GM21737 (cell line): ENCODE measurements around the gene DMD.

ENCODE experiments used
- ATAC-seq: cut with Tn5 transposase; IDR thresholded peaks from one replicate; pipeline ENCODE4 v1.9.1; 2021; ENCODE audit warnings: mild to moderate bottlenecking, moderate library complexity; ENCODE audit not compliant: unreplicated experiment

Gene DMD

GRCh38 chrX:31319586-31319985 lies 1891.8 kb downstream of the DMD start:
- no peak for ATAC-seq

GRCh38 chrX:31318866-31319265 lies 1892.5 kb downstream of the DMD start:
- no peak for ATAC-seq

DNA sequence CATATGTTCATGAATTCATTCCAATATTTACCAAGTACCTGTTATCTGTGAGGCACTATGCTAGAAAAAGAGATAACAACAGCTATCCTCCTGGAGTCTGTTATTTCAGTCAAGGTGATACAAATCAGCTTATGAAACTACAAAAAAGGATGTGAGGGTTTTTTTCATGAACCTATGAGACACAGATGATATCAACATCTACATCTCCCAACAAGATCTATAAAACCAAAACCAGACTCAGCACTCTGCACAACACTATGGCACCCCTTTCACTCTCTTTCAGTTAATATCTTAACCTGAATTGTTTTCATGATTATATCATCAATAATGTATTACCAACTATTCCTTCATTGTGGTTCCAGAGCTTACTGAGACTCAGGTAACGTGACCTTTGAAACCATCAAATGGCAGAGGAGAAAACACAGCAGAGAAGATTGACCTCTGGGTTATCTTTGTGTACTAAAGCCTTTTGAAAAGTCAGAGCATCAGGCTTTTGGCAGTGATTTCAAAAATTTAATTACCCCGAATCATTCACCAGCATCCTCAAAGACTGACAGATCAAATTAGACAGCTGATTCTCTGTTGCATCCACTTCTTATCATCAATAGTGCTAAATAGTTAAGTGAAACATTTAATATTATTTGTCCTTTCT lies 1894.9 kb downstream of the DMD start:
- ATAC-seq = no peak

DNA sequence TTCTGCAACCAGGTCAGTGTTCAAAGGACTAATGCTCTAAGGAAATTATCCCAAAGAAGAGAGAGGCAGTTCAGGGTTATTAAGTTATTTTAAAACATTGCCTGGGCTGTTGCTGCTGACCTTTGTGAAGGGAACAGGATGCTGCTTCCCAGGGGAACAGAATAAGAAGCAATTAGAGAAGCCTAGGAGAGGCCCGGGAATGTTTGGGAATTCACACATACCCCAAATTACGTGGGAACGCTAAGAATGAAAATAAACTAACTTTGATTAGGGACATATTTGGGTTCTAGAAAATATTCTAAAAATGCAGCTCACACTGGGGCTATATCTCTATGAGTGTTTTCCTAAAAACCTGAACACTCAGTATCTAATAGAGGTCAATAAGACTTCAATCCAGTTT lies 1896.4 kb downstream of the DMD start:
- no peak for ATAC-seq

DNA sequence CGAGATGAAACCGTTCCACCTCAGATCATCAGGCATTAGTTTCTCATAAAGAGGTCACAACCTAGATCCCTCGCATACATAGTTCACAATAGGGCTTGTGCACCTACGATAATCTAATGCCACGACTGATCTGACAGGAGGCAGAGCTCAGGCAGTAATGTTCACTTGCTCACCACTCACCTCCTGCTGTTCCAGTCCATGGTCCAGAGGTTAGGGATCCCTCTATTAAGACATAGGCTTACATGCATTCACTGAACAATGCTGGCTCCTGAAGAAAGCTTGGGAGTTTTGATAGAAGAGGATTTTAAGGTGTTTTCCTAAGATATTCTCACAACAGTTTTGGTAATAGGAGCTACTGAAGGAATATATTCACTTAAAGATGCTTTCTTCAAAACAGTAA lies 1903.4 kb downstream of the DMD start:
- no peak for ATAC-seq

DNA sequence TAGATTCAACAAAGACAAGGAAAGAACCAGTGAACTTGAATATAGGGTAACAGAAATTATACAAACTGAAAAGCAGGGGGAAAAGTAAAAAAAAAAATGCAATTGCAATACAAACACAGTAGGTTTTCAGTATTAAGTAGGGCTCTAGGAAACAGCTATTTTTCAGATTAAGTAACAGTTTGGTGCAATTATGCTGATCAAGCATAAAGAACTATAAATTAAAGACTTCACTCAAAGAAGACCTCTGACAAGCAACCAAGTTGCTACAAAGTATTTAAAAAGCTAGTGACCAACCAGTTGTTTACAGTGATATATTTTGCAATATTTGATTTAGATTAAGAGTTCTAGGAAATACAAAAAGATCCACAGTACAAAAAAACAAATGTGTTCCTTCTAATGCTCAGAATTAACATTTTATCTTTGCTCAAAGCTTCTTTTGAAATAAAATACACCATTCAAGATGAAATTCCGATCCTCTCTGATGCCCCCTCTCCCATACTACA lies 1908.7 kb downstream of the DMD start:
- ATAC-seq = no peak

DNA sequence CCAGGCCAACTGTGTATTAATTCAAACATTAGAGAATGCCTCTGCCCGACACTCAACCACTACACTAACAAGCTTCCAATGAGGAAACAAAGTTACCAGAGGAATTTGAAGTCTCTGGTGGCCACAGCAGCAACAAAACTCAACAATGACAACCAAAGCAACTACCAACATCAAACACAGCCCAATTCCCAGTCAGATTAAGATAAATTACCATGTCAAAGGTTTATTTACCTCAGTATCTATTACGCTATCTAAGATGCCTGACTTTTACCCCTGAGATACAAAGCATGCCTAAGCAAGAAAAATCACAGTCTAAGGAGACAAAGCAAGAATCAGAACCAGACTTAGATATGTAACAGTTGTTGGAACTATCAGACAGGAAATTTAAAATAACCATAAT lies 1909.4 kb downstream of the DMD start:
- ATAC-seq = no peak

- ATAC-seq = no peak
These were observed 1910.1 kb downstream of the DMD start for GRCh38 chrX:31301203-31301602.

DNA sequence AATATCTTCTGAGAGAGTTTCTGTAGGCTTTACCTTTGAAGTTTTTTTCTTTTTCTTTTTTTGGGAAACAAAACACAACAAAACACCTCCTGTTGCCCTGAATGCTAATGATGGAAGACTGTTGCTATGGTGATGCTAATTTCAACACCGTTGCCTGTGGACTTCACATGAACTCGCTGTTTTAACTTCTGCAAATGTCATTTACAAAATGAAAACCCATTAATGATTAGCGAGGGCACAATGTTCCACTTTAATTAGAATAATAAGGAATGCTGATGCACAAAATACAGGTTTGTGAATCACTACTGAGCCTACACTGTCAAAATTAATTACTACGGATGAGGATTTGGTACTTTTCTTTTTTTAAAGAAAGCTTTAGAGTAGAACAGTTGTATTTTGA lies 1912.4 kb downstream of the DMD start:
- ATAC-seq = no peak

GRCh38 chrX:31297881-31298280 lies 1913.5 kb downstream of the DMD start:
- ATAC-seq = no peak

- ATAC-seq = no peak
These were observed 1916.9 kb downstream of the DMD start for GRCh38 chrX:31294475-31294874.

DNA sequence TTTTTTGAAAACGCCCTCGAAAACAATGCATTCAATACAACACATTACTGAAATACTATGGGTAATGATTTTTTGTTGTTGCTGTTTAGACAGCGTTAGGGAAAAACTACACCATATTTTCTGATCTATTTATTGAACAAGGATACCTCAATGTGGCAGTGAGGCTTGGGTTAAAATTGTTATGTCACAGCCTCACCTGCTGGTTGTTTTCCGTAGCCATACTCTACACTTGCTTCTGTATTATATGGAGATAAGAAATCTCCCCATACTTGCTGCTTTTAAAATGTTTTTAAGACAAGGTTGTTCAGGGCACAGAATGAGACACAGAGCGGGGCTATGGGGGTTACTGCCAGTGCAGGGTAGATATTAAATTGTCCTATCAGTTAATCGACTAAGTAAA lies 1917.9 kb downstream of the DMD start:
- no peak for ATAC-seq

DNA sequence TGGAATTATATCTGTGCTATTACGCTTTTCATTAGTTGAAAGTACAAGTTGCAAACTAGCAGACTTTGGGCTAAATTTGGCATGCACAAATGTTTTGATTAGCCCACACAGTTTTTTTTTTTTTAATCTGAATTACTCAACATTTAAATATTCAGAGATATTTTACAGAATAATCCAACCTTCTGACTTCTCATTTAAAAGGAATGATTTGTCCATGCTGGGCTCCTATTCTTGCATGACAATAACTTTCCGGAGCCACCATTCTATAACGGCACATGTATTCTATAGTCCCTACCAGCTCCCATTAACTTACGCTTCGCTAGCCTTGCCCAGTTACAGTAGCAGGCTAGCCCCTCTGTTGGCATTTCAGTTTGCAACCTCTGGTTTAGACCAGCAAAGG lies 1920.2 kb downstream of the DMD start:
- ATAC-seq = no peak

- no peak for ATAC-seq
These were observed 1923.5 kb downstream of the DMD start for GRCh38 chrX:31287861-31288260.

- ATAC-seq = no peak
These were observed 1930.8 kb downstream of the DMD start for GRCh38 chrX:31280580-31280979.

DNA sequence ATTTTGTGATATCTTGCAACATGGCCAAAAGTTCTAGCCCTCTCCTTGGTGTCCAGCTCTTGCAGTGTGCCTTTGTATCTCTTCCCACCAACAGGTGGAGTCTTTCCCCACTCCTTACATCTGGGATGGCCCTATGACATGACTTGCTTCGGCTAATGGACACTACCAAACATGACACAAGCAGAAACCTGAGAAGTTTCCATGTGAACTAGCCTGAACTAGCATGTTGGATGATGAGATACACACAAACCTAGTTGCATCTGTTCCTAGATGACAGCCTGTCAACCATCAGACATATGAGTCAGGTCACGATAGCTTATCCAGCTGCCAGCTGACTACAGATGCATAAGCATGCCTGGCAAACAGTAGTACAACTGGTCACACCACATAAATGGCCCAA lies 1932.0 kb downstream of the DMD start:
- no peak for ATAC-seq

GRCh38 chrX:31272472-31272775 lies 1938.9 kb downstream of the DMD start:
- no peak for ATAC-seq

DNA sequence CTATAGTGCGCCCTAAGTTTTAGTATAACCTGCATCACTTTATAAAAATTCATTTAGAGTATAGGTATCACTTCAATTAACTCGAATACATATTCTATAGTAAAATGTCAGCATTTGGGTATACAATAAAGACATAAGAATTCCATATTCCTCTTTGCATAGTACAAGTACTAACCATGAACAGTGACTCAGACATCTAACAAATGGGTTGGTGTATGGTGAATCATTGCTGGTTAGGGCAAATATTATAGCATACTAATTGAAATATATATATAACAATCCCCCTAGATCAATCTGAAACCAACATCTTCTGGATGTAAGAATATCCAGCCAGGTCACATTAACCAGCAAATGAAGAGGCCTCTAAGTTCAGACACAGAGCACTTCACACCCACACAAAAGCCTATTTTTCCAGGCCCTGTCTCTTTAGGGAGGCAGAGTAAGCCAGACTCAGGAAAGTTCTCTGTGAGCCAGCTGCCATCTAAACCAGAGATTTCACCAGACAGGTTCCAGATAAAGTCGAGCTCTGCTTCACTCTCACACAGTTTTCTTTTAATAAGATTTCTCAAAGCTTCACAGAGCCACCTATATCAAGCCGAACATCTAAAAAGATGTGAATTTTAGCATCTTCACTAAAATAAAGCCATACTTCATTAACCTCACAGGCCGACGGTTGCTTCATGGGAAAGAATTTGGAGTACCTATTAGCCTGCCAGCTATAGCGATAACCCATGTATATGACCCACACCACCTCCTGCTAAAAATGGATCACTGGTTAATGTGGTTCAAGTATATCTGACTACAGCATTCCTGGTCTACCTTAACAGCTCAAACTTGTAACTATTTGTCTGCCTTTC lies 1939.5 kb downstream of the DMD start:
- ATAC-seq = no peak

- no peak for ATAC-seq
These were observed 1941.4 kb downstream of the DMD start for GRCh38 chrX:31269914-31270313.

DNA sequence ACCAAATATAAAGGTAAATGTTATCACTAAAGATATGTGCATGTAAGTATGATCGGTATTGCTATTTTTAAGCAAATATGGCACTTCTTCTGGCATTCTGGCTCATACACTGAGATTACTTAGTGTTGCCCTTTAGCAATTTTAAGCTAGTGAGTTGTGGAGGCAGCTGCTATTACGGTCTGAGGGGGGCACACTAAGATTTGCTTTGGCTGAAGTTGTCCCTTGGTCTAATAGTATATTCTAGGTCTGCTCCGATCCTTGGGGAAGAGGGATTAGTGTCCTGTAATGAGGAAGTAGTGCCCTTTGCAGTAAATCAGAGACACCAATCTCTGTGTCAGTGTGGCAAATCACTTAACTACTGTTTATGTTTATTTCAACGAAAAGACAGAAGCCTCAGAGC lies 1943.0 kb downstream of the DMD start:
- ATAC-seq = no peak

DNA sequence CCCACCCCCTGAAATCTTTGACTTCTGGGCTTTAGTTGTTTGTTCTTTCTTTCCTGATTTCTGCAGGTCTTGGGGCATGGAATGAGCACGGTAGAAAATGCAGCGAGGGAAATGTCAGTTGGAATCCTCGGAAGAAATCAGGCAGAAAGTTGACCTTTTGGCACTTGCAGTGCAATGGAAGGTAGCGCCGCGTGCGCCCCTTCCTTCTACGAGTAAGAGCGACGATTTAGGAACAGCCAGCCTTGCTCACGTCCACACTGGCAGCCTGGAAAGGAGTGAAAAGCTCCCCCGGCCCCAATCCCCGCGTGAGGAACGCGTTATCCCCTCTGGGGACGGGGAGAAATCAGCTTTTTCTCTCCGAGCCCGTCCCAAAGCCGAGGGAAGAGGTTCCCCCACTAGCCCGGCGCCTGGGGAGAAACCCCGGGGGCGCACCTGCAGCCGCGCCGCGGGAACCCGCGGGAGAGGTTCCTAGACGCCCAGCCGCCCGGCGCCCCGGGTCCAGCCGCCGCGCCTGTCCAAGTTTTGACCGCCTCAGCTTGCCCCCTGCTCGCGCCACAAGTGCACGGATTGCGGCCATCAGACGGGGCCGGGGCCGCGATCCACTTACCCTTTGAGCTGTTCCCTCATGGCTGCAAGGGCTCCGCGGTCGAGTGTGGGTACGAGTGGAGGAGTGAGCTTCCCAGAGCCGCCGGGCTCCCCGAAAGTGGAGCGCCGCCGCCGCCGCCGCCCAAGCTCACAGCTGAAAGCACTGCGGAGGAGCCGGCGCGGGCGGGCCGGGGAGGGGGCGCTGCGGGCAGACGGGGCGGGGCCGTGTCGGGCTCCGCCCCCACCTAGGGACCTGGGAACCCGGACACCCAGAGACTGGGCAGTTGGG lies 1944.9 kb downstream of the DMD start:
- peak; percentile 96 for ATAC-seq

DNA sequence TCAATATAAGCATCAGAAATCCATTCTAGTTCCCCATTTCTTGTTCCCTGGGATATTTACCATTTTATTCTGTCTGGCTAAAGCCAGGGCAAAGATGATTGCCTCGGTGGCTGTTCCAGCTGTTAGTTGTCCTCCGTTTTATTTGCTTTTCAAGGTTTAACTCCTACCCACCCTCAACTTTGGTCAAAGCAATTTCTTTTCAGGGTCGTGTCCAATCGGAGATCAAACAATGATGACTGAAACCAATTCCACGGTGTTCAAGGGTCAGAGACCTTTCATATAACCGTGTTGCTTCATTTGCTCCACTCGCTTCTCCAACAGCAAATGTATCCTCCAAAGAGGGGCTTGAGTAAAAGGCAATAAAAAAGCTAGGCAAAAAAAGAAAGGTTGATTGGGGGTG lies 1946.0 kb downstream of the DMD start:
- no peak for ATAC-seq
